BLaER1 treated with 17β-estradiol and CSF1 and Interleukin-3, amounts not matched to agents 10 nM and 100 nM (cell line): Measurements from ENCODE around the gene HDAC3.
"Not testable (repeated sequence)": the region's sequence is repeated elsewhere in the genome, so short reads cannot be mapped to it uniquely, and the experiment has no call there.

Source experiments
- H3K27ac ChIP-seq, 11 experiments: shearing (Covaris generic); formaldehyde crosslinking; 2 replicates each; pipeline ENCODE4 v1.8.1; 2022
- H3K27me3 ChIP-seq, 11 experiments: shearing (Covaris generic); formaldehyde crosslinking; 2 replicates each; pipeline ENCODE4 v1.8.1; 2022
- H3K36me3 ChIP-seq, 11 experiments: shearing (Covaris generic); formaldehyde crosslinking; 2 replicates each; pipeline ENCODE4 v1.8.1; 2022
- H3K4me1 ChIP-seq, 10 experiments: shearing (Covaris generic); formaldehyde crosslinking; 2 replicates each; pipeline ENCODE4 v1.8.1; 2022
- H3K4me2 ChIP-seq, 11 experiments: shearing (Covaris generic); formaldehyde crosslinking; 2 replicates each; pipeline ENCODE4 v1.8.1; 2022
- H3K4me3 ChIP-seq, 10 experiments: shearing (Covaris generic); formaldehyde crosslinking; 2 replicates each; pipeline ENCODE4 v1.8.1; 2022
- H3K9ac ChIP-seq, 11 experiments: shearing (Covaris generic); formaldehyde crosslinking; 2 replicates each; pipeline ENCODE4 v1.8.1; 2022
- H3K9me3 ChIP-seq, 11 experiments: shearing (Covaris generic); formaldehyde crosslinking; replicated peaks in 1 of 11; 2 replicates each; pipeline ENCODE4 v1.8.1; 2022
- H4K20me1 ChIP-seq, 11 experiments: shearing (Covaris generic); formaldehyde crosslinking; 2 replicates each; pipeline ENCODE4 v1.8.1; 2022
- Cebpa-rat ChIP-seq, 11 experiments: shearing (Covaris generic); IDR thresholded peaks; 2 replicates each; pipeline ENCODE4 v1.8.1; 2022

HDAC3 gene

DNA sequence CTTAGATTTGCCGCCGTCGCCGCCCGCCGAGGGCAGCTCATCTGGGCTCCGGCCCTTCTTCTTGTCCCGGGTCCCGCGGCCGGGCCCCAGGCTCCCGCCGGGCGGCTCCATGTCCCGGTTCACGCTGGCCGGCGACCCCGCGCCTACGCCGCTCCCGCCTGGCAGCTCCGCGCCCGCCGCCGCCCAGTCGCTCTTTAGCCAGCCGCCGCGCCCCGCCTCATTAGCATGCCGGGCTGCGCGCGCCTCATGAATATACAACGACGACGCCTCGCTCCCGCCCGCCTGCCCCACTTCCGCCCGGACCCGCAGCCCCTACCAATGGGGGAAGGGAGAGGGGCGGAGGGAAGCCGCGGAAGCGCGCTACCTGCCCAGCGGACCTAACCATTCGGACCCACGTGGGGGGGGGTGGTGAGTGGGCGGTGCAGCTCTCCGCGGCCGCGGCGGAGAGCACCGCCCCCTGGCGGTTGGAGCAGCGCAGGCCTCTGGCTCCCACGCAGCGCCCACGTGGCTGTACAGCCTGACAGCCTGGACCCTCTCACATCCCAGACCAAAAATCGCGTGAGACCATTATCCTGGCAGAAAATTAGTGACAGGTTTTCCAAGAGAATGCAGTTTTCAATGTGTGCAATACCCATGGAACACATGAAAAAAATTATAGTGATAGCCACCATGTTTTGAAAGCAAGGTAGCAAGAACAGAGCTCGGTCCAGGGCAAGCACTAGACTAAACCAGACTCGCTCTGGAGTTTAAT is 17.7 kb downstream of the HDAC3 start, which contains the start of gene DIAPH1:
Gene DIAPH1 (minus strand): TSS at position 197 of the 751 bp plus-strand sequence. CDS start 86 bp downstream, at position 111.
- Histone ChIP-seq H3K9me3 (no peaks in the 10 kb centered on the region), H3K4me3 (peak within 1 kb of the TSS; percentile 77 to 99 (median 96)), H3K36me3 (peaks cover 32 to 77% (median 50%) of the 10 kb centered on the region in 11 experiments), H3K27ac (peak within 1 kb of the TSS; percentile 73 to 95 (median 94)), H3K27me3 (no peaks in the 10 kb centered on the region), H3K4me1 (peaks cover 28 to 76% (median 42%) of the 10 kb centered on the region in 10 experiments), H3K9ac (peak within 1 kb of the TSS; percentile 88 to 98 (median 97)), H3K4me2 (peak within 1 kb of the TSS; percentile 76 to 95 (median 89)), H4K20me1 (peaks cover 0 to 43% (median 24%) of the 10 kb centered on the region in 11 experiments; a peak in 14 of 22 replicates)
- no peak for TF ChIP-seq Cebpa-rat (IDR thresholded peaks at IDR 0.05)

DNA sequence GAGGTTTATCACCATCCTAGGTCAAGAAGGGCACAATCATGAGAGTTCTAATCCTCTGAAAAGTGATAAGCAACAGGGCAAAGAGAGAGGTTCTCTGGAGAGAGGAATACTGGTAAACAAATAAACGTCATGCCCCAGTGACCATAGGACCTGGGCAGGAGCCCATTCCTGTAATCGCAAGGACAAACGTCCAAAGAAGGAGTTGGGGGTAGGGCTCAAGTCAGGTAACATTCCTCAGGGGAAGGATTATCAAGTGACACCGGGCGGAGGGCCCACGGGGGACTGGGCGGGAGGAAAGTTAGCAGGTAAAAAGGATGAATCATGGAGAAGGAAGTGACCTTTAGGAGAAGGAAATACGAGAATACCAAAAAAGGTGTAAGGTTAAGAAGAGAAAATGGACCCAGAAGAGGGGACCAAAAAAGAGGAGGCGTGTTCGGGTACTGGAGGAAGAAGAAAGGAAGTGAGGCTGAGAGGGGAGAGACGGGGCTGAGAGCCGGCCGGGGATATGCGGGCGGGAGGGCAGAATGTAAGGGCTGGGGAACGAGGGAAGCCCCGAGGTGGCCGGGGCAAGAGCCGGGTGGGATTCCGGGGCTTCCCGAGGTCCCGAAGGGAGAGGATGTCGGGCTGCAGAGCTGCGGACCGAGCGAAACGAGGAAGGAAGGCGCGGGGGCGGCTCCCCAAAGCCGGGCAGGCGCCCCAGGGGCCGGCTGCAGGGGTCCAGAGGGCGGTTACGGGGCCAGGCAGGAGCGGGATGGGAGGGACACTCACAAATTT is 18.4 kb downstream of the HDAC3 start:
- peak overlapping the region; percentile 73 to 95 (median 94) for H3K27ac ChIP-seq

GRCh38 chr5:141617682-141618029 is 19.0 kb downstream of the HDAC3 start:
- no peak for TF ChIP-seq Cebpa-rat (IDR thresholded peaks at IDR 0.05)
- Histone ChIP-seq H3K9me3 (no peaks in the 10 kb centered on the region), H3K36me3 (peaks cover 28 to 74% (median 42%) of the 10 kb centered on the region in 11 experiments), H3K4me2 (peak overlapping the region; percentile 76 to 95 (median 89)), H4K20me1 (peaks cover 0 to 56% (median 24%) of the 10 kb centered on the region in 11 experiments; a peak in 14 of 22 replicates), H3K9ac (peak overlapping the region; percentile 88 to 98 (median 97)), H3K27ac (peak overlapping the region; percentile 73 to 95 (median 94); a peak in 21 of 22 replicates), H3K4me1 (peaks cover 39 to 76% (median 45%) of the 10 kb centered on the region in 10 experiments), H3K4me3 (peak overlapping the region; percentile 77 to 99 (median 96)), H3K27me3 (no peaks in the 10 kb centered on the region)

More for the DNA sequence above, 18.4 kb downstream of the HDAC3 start:
- peak overlapping the region; percentile 77 to 99 (median 96) for H3K4me3 ChIP-seq
- H4K20me1 ChIP-seq = peaks cover 0 to 51% (median 24%) of the 10 kb centered on the region in 11 experiments; a peak in 14 of 22 replicates
- peak overlapping the region; percentile 88 to 98 (median 97) for H3K9ac ChIP-seq
- H3K4me1 ChIP-seq = peaks cover 35 to 76% (median 44%) of the 10 kb centered on the region in 10 experiments
- no peaks in the 10 kb centered on the region for H3K27me3 ChIP-seq
- peaks cover 31 to 74% (median 43%) of the 10 kb centered on the region in 11 experiments for H3K36me3 ChIP-seq
- H3K4me2 ChIP-seq = peak overlapping the region; percentile 76 to 95 (median 89)
- no peak for TF ChIP-seq Cebpa-rat (IDR thresholded peaks at IDR 0.05)
- no peaks in the 10 kb centered on the region for H3K9me3 ChIP-seq

DNA sequence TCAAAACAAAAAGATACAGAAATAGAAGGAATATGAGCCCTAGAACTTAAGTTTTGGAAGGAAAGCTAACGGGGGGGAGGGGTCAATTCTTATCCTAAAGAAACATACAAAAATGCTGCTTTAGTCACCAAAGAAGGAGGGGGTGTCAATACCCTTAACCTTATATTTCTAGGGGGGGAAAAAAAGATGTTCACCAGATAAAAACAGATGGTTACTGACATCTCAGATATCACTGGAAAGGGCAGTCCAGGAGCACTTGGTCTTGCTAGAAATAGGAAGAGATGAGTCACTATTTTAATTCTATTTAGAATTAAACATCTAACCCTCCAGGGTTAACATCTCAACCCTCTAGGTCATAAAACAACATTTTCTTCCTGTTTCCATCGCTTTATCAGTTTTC is 19.5 kb downstream of the HDAC3 start:
- Histone ChIP-seq H4K20me1 (peaks cover 0 to 57% (median 25%) of the 10 kb centered on the region in 11 experiments; a peak in 14 of 22 replicates), H3K9me3 (no peaks in the 10 kb centered on the region), H3K36me3 (peaks cover 25 to 74% (median 42%) of the 10 kb centered on the region in 11 experiments), H3K4me2 (peak overlapping the region; percentile 76 to 95 (median 89)), H3K4me1 (peaks cover 40 to 76% (median 49%) of the 10 kb centered on the region in 10 experiments), H3K9ac (peak overlapping the region; percentile 88 to 98 (median 97)), H3K27ac (peak overlapping the region; percentile 73 to 95 (median 94); a peak in 20 of 22 replicates), H3K4me3 (peak overlapping the region; percentile 77 to 99 (median 96)), H3K27me3 (no peaks in the 10 kb centered on the region)
- TF ChIP-seq Cebpa-rat (IDR thresholded peaks at IDR 0.05) = no peak

GRCh38 chr5:141615991-141616720 is 20.5 kb downstream of the HDAC3 start:
- H3K4me1 ChIP-seq = peaks cover 49 to 76% (median 59%) of the 10 kb centered on the region in 10 experiments
- H3K27me3 ChIP-seq = no peaks in the 10 kb centered on the region
- TF ChIP-seq Cebpa-rat (IDR thresholded peaks at IDR 0.05) = no peak
- peak overlapping the region in 10 of 11 experiments; percentile 85 to 95 (median 94); a peak in 19 of 22 replicates for H3K27ac ChIP-seq
- peaks cover 0 to 57% (median 25%) of the 10 kb centered on the region in 11 experiments; a peak in 14 of 22 replicates for H4K20me1 ChIP-seq
- peaks cover 0 to 8% (median 2%) of the 10 kb centered on the region in 11 experiments; a peak in 8 of 22 replicates for H3K9me3 ChIP-seq
- peak overlapping the region; percentile 76 to 95 (median 89) for H3K4me2 ChIP-seq
- H3K9ac ChIP-seq = peak overlapping the region; percentile 88 to 98 (median 97); a peak in 21 of 22 replicates
- H3K4me3 ChIP-seq = peak overlapping the region; percentile 77 to 99 (median 96)
- peaks cover 15 to 74% (median 42%) of the 10 kb centered on the region in 11 experiments for H3K36me3 ChIP-seq

- Histone ChIP-seq H3K4me2 (peak overlapping the region; percentile 76 to 95 (median 89)), H3K36me3 (peaks cover 0 to 79% (median 42%) of the 10 kb centered on the region in 11 experiments; a peak in 19 of 22 replicates), H3K27ac (peak overlapping the region in 10 of 11 experiments; percentile 57 to 94 (median 68); a peak in 14 of 22 replicates), H3K4me1 (peaks cover 72 to 90% (median 81%) of the 10 kb centered on the region in 10 experiments), H3K4me3 (peak overlapping the region in 4 of 10 experiments; percentile 18 to 98 (median 98); a peak in 5 of 20 replicates), H3K27me3 (no peaks in the 10 kb centered on the region), H3K9me3 (peaks cover 0 to 22% (median 14%) of the 10 kb centered on the region in 11 experiments; a peak in 12 of 22 replicates), H4K20me1 (peaks cover 0 to 53% (median 25%) of the 10 kb centered on the region in 11 experiments; a peak in 14 of 22 replicates), H3K9ac (peak overlapping the region in 6 of 11 experiments; percentile 41 to 71 (median 65); a peak in 9 of 22 replicates)
- no peak for TF ChIP-seq Cebpa-rat (IDR thresholded peaks at IDR 0.05)
Observed at GRCh38 chr5:141613344-141613743, 23.3 kb downstream of the HDAC3 start.

DNA sequence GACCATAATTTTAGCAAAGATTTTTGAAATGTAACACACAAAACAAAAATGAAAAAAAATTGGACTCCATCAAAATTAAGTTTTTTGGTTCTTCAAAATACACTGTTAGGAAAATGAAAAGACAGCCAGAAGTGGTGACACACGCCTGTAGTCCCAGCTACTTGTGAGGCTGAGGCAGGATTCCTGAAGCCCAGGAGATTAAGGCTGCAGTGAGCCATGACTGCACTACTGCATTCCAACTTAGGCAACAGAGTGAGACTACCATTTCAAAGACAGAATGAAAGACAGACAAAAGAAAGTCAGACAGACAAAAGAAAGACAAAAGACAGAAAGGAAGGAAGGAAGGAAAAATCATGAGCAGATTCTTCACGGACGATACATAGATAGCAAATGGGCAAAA is 25.4 kb downstream of the HDAC3 start:
- peak overlapping the region in 10 of 11 experiments; percentile 45 to 94 (median 92); a peak in 20 of 22 replicates for H3K27ac ChIP-seq
- peak overlapping the region in 6 of 11 experiments; percentile 24 to 58 (median 46); a peak in 8 of 22 replicates for H3K9ac ChIP-seq
- TF ChIP-seq Cebpa-rat (IDR thresholded peaks at IDR 0.05) = no peak
- peak overlapping the region; percentile 34 to 95 (median 89) for H3K4me2 ChIP-seq
- peaks cover 0 to 22% (median 14%) of the 10 kb centered on the region in 11 experiments; a peak in 12 of 22 replicates for H3K9me3 ChIP-seq
- peaks cover 91 to 100% (median 100%) of the 10 kb centered on the region in 10 experiments for H3K4me1 ChIP-seq
- peak overlapping the region in 7 of 10 experiments; percentile 2 to 54 (median 21); a peak in 7 of 20 replicates for H3K4me3 ChIP-seq
- peaks cover 0 to 77% (median 42%) of the 10 kb centered on the region in 11 experiments; a peak in 19 of 22 replicates for H3K36me3 ChIP-seq
- H4K20me1 ChIP-seq = peaks cover 0 to 32% (median 15%) of the 10 kb centered on the region in 11 experiments; a peak in 14 of 22 replicates
- no peaks in the 10 kb centered on the region for H3K27me3 ChIP-seq

DNA sequence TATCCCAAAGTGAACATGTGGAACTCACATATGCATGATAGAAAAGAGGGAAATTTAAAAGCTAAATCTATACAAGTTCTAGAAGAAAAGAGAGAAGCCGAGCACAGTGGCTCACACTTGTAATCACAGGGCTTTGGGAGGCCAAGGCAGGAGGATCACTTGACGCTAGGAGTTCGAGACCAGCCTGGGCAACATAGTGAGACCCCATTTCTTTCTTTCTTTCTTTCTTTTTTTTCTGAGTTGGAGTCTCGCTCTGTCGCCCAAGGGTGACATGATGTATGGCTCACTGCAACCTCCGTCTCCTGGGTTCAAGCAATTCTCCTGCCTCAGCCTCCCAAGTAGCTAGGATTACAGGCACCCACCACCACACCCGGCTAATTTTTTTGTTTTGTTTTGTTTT is 26.7 kb downstream of the HDAC3 start:
- 0 out of 20 replicates have a peak overlapping the region, but pooled peaks of 1 of the 10 experiments have one; percentile 38 for H3K4me3 ChIP-seq
- peaks cover 87 to 99% (median 97%) of the 10 kb centered on the region in 10 experiments for H3K4me1 ChIP-seq
- H3K27ac ChIP-seq = peak overlapping the region in 10 of 11 experiments; percentile 6 to 94 (median 92); a peak in 17 of 22 replicates
- H3K9ac ChIP-seq = peak overlapping the region in 4 of 11 experiments; percentile 15 to 75 (median 48); a peak in 4 of 22 replicates
- H3K9me3 ChIP-seq = peaks cover 0 to 22% (median 14%) of the 10 kb centered on the region in 11 experiments; a peak in 12 of 22 replicates
- H4K20me1 ChIP-seq = peaks cover 0 to 22% (median 4%) of the 10 kb centered on the region in 11 experiments; a peak in 10 of 22 replicates
- peaks cover 0 to 63% (median 38%) of the 10 kb centered on the region in 11 experiments; a peak in 19 of 22 replicates for H3K36me3 ChIP-seq
- not testable (repeated sequence) for H3K27me3 ChIP-seq
- H3K4me2 ChIP-seq = peak overlapping the region; percentile 81 to 96 (median 91); a peak in 21 of 22 replicates
